A375 (cell line): ENCODE data around the gene CDY1B. TPM values are rescaled to one million over a fixed set of nuclear protein-coding genes. Genes with fewer than 3 reads are reported as not detected.

ENCODE experiments used
- total RNA-seq: library from RNA; depleted of rRNA; stranded (reverse); fragments of >200 nt; shearing (Covaris generic); gene quantifications from 2 replicates; pipeline ENCODE4 v1.2.3, GENCODE V29; 2014; rRNA removed

Gene CDY1B, protein sequence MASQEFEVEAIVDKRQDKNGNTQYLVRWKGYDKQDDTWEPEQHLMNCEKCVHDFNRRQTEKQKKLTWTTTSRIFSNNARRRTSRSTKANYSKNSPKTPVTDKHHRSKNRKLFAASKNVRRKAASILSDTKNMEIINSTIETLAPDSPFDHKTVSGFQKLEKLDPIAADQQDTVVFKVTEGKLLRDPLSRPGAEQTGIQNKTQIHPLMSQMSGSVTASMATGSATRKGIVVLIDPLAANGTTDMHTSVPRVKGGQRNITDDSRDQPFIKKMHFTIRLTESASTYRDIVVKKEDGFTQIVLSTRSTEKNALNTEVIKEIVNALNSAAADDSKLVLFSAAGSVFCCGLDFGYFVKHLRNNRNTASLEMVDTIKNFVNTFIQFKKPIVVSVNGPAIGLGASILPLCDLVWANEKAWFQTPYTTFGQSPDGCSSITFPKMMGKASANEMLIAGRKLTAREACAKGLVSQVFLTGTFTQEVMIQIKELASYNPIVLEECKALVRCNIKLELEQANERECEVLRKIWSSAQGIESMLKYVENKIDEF
- total RNA-seq: not detected in 2 replicates

DNA sequence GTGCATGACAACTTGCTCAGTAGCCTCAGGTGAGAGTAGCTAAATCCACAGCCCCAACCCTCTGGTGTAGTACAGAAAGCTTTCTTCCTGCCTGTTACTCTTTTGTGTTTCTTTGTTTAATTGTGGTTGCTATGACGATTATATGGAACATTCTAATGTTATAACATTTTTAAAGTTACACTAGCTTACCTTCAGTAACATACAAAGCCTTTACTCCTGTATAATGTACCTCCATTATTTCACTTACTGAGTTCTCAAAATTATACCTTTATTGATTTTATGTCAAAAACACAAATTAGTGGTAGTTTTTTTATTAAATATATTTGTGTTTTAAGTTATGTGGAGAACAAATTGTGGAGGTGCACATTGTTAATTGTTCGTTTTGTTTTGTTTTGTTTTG is at the start of gene CDY1B:
Gene CDY1B (minus strand): TSS at position 101 of the 400 bp plus-strand sequence. CDS start 331 bp downstream, outside the sequence.

